T-cell (primary cell): ENCODE measurements around the gene MYF6. TPM values are rescaled to one million over a fixed set of nuclear protein-coding genes. Genes with fewer than 3 reads are reported as not detected.

ENCODE experiments used
- ATAC-seq, 4 experiments: fragments of 200-7000 bp in 3 of 4; fragments of 150-1000 bp in 1 of 4; cut with Tn5 transposase; replicated peaks in 1 of 4; 1 replicate in 3 of 4; 2 replicates in 1 of 4; pipeline ENCODE4 v1.10.0; 2021; ENCODE audit warnings: moderate library complexity in 3 of 4, mild to moderate bottlenecking in 2 of 4, moderate number of reproducible peaks in 1 of 4
- CTCF ChIA-PET, 2 donors: fragments of 300-600 bp; sonication (Branson Sonifier 250); formaldehyde crosslinking; loops; one replicate each; lab custom pipeline; 2022; ENCODE audit warnings: antibody characterized with exemption in 2 of 2; lab: Charles Lee
- POLR2A ChIA-PET, 2 donors: fragments of 300-600 bp; sonication (Branson Sonifier 250); formaldehyde crosslinking; loops; one replicate each; lab custom pipeline; 2022; ENCODE audit warnings: antibody characterized with exemption in 2 of 2; lab: Charles Lee
- DNase-seq, 35 experiments: peaks; one replicate each; pipeline versions ENCODE4 v3.0.0 to v3.0.0-alpha.2; 2013 to 2023
- H3K27ac ChIP-seq: one replicate; pipeline ENCODE4 v1.5.1; 2013; ENCODE audit warnings: low read length
- H3K27me3 ChIP-seq, 2 experiments: replicated peaks in 1 of 2; 1 replicate in 1 of 2; 2 replicates in 1 of 2; pipeline versions ENCODE4 v1.6.1 to v1.7.0; 2013; ENCODE audit warnings: low read length in 1 of 2, mixed read lengths in 1 of 2; ENCODE audit not compliant: control insufficient read depth in 2 of 2, insufficient read depth in 2 of 2; ENCODE audit errors: extremely low read depth in 1 of 2
- H3K36me3 ChIP-seq, 2 donors: 1 replicate in 1 of 2; 2 replicates in 1 of 2; pipeline versions ENCODE4 v1.6.1 to v1.7.0; 2013; ENCODE audit warnings: low read length in 1 of 2; ENCODE audit not compliant: control insufficient read depth in 2 of 2, insufficient read depth in 1 of 2; ENCODE audit errors: extremely low read depth in 1 of 2
- H3K4me1 ChIP-seq, 2 experiments: 1 replicate in 1 of 2; 2 replicates in 1 of 2; pipeline versions ENCODE4 v1.6.1 to v1.7.0; 2013; ENCODE audit warnings: low read length in 2 of 2, mixed read lengths in 1 of 2; ENCODE audit not compliant: insufficient read depth in 2 of 2, control insufficient read depth in 1 of 2; ENCODE audit errors: extremely low read depth in 1 of 2
- H3K4me3 ChIP-seq, 2 donors: 1 replicate in 1 of 2; 2 replicates in 1 of 2; pipeline versions ENCODE4 v1.5.1 to v1.7.0; 2013; ENCODE audit warnings: mild to moderate bottlenecking in 2 of 2, low read length in 1 of 2, moderate library complexity in 1 of 2; ENCODE audit not compliant: control insufficient read depth in 1 of 2; ENCODE audit errors: extremely low read depth in 1 of 2
- H3K9me3 ChIP-seq: 2 replicates; pipeline ENCODE4 v1.7.0; 2013
- H3K27ac Mint-ChIP-seq, 2 donors: one replicate each; pipeline ENCODE4 v1.8.0; 2020 to 2021; ENCODE audit warnings: mild to moderate bottlenecking in 2 of 2, mixed read lengths in 2 of 2
- H3K27me3 Mint-ChIP-seq, 2 donors: one replicate each; pipeline ENCODE4 v1.8.0; 2021 to 2022; ENCODE audit warnings: mixed read lengths in 2 of 2
- H3K36me3 Mint-ChIP-seq: one replicate; pipeline ENCODE4 v1.8.0; 2021; ENCODE audit warnings: mixed read lengths
- H3K4me1 Mint-ChIP-seq, 3 donors: one replicate each; pipeline ENCODE4 v1.8.0; 2020 to 2022; ENCODE audit warnings: mixed read lengths in 3 of 3, mild to moderate bottlenecking in 1 of 3
- H3K4me3 Mint-ChIP-seq, 3 donors: one replicate each; pipeline ENCODE4 v1.8.0; 2020 to 2022; ENCODE audit warnings: mild to moderate bottlenecking in 3 of 3, mixed read lengths in 3 of 3, moderate library complexity in 3 of 3
- H3K9me3 Mint-ChIP-seq, 3 donors: one replicate each; pipeline ENCODE4 v1.8.0; 2020 to 2022; ENCODE audit warnings: mixed read lengths in 3 of 3
- WGBS: methylation state at CpG from one replicate; pipeline ENCODE4 v1.1.5; 2013; ENCODE audit warnings: missing lambda C conversion rate; ENCODE audit not compliant: insufficient coverage; 5-methylcytosine and 5-hydroxymethylcytosine counted together
- total RNA-seq, 35 experiments: library from RNA in 6 of 35; stranded (reverse) in 6 of 35; fragments of 120-200 nt in 1 of 35; gene quantifications; one replicate each; pipeline versions ENCODE4 v1.2.1 to v1.2.4 and lab custom pipeline; 2013 to 2026

The MYF6 gene
- total RNA-seq, 5 donors from 2014 or later (not counting 1 experiment from before 2014, with no cell fraction given): not detected

- POLR2A ChIA-PET: no interaction called here
- no peak for ATAC-seq
Measured at GRCh38 chr12:80745851-80746505, 38.5 kb downstream of the MYF6 start.

GRCh38 chr12:80747800-80748199, 40.4 kb downstream of the MYF6 start:
- peaks cover 0 to 2% of the 10 kb centered on the region in 2 experiments for H3K27me3 ChIP-seq
- WGBS: no CpG with 5 or more reads among the region's 2 CpGs
- H3K9me3 Mint-ChIP-seq: peaks cover 0 to 7% (median 0%) of the 10 kb centered on the region in 3 donors
- no peaks in the 10 kb centered on the region for H3K4me1 Mint-ChIP-seq
- H3K4me3 ChIP-seq: no peak overlapping the region
- no peak overlapping the region for H3K27ac ChIP-seq
- POLR2A ChIA-PET: no interaction called here
- H3K36me3 ChIP-seq: no peaks in the 10 kb centered on the region
- ATAC-seq (no peak), DNase-seq (no peak)
- no peaks in the 10 kb centered on the region for H3K4me1 ChIP-seq
- no peaks in the 10 kb centered on the region for H3K27me3 Mint-ChIP-seq
- CTCF ChIA-PET: no interaction called here
- H3K36me3 Mint-ChIP-seq: no peaks in the 10 kb centered on the region
- no peaks in the 10 kb centered on the region for H3K9me3 ChIP-seq
- no peak overlapping the region for H3K27ac Mint-ChIP-seq
- H3K4me3 Mint-ChIP-seq: no peak overlapping the region

More at GRCh38 chr12:80745851-80746505, 38.5 kb downstream of the MYF6 start:
- CTCF ChIA-PET: no interaction called here
- H3K27ac ChIP-seq: no peak overlapping the region
- H3K4me1 ChIP-seq: no peaks in the 10 kb centered on the region
- no peaks in the 10 kb centered on the region for H3K36me3 Mint-ChIP-seq
- no peak overlapping the region for H3K4me3 ChIP-seq
- no peak overlapping the region for H3K4me3 Mint-ChIP-seq
- H3K9me3 ChIP-seq: no peaks in the 10 kb centered on the region
- no peaks in the 10 kb centered on the region for H3K27me3 Mint-ChIP-seq
- H3K36me3 ChIP-seq: no peaks in the 10 kb centered on the region
- H3K27me3 ChIP-seq: peaks cover 0 to 2% of the 10 kb centered on the region in 2 experiments
- peaks cover 0 to 7% (median 0%) of the 10 kb centered on the region in 3 donors for H3K9me3 Mint-ChIP-seq
- DNase-seq: no peak
- no peak overlapping the region for H3K27ac Mint-ChIP-seq
- H3K4me1 Mint-ChIP-seq: no peaks in the 10 kb centered on the region
- 57% methylated on average over 3 of the region's 6 CpGs for WGBS

DNA sequence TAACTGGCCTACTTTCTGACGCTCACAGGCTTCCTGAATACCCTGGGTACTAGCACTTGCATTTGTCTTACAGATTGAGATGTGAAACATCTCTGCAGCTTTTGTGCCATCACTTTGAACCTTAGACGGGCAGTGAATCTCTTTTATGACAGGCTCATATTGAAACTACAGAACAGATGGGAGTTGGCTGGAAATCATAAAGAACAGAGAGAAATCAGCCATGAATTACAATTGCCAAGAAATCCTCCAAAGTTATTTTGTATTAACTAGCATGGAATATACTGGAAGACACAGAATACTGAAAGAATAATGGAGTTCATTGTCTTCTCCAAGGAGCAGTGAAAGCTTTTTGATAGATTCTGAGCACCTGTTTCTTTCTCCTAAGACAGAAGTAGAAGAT, 42.0 kb downstream of the MYF6 start:
- H3K9me3 Mint-ChIP-seq: peaks cover 0 to 11% (median 5%) of the 10 kb centered on the region in 3 donors
- no peak for DNase-seq
- Histone ChIP-seq H3K9me3 (no peaks in the 10 kb centered on the region), H3K27ac (no peak overlapping the region), H3K27me3 (peaks cover 0 to 2% of the 10 kb centered on the region in 2 experiments), H3K4me3 (no peak overlapping the region), H3K36me3 (no peaks in the 10 kb centered on the region), H3K4me1 (no peaks in the 10 kb centered on the region)
- no peaks in the 10 kb centered on the region for H3K4me1 Mint-ChIP-seq
- ChIA-PET POLR2A (no interaction called here), CTCF (interaction anchor here in 1 of 2 donors (0.6 kb wide), 1 partner anchor 26 kb away, joined by 4 read pairs; no protein-coding TSS in a partner anchor)
- H3K4me3 Mint-ChIP-seq: no peak overlapping the region
- ATAC-seq: no peak
- no peaks in the 10 kb centered on the region for H3K27me3 Mint-ChIP-seq
- 71% methylated on average over 1 of the region's 2 CpGs for WGBS
- no peaks in the 10 kb centered on the region for H3K36me3 Mint-ChIP-seq
- no peak overlapping the region for H3K27ac Mint-ChIP-seq

DNA sequence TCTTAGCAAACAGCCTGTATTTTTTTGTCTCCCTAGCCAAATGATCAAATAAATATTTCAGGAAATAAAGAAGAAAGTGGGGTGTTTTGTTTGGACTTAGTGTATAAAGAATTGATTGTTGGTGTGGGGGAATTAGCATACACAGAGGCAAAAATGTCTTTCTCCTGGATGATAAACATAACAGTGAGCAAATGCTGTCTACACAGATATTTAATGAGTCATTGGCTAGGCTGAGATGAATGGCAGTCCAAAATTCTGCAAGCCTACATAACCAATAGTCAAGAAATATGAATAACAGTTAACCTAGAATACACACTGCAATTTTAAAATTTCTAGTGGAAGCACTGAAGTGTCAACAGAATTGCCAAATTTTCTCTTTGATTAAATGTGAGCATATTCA, 45.0 kb downstream of the MYF6 start:
- H3K36me3 Mint-ChIP-seq: no peaks in the 10 kb centered on the region
- H3K4me3 Mint-ChIP-seq: no peak overlapping the region
- Histone ChIP-seq H3K36me3 (no peaks in the 10 kb centered on the region), H3K27me3 (no peaks in the 10 kb centered on the region), H3K4me3 (no peak overlapping the region), H3K27ac (no peak overlapping the region), H3K9me3 (no peaks in the 10 kb centered on the region), H3K4me1 (no peaks in the 10 kb centered on the region)
- H3K9me3 Mint-ChIP-seq: peaks cover 4 to 18% (median 6%) of the 10 kb centered on the region in 3 donors
- H3K27ac Mint-ChIP-seq: no peak overlapping the region
- ChIA-PET POLR2A (no interaction called here), CTCF (no interaction called here)
- DNase-seq (no peak), ATAC-seq (no peak)
- H3K27me3 Mint-ChIP-seq: no peaks in the 10 kb centered on the region
- H3K4me1 Mint-ChIP-seq: no peaks in the 10 kb centered on the region

DNA sequence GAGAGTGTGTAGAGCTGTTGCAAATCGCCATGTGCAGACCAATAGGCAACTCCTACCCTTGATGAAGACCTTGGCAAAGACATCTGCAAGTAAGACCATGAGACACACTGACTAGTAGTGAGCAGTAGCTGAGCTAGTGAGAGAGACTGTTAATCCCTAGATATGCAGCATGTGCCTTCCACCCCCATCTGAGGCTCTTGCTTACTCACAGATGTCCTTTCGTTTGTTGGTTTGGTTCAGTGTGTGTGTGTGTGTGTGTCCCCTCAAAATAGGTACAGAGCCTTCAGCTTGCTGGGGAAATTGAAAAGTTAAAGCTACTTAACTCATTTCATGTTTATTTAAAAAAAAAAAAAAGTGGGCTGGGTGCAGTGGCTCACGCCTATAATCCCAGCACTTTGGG, 46.8 kb downstream of the MYF6 start:
- no CpG with 5 or more reads among the region's 3 CpGs for WGBS
- H3K4me3 Mint-ChIP-seq: no peak overlapping the region
- no peaks in the 10 kb centered on the region for H3K4me1 Mint-ChIP-seq
- Histone ChIP-seq H3K27me3 (no peaks in the 10 kb centered on the region), H3K4me3 (no peak overlapping the region), H3K27ac (no peak overlapping the region), H3K9me3 (no peaks in the 10 kb centered on the region), H3K4me1 (no peaks in the 10 kb centered on the region), H3K36me3 (no peaks in the 10 kb centered on the region)
- no peak overlapping the region for H3K27ac Mint-ChIP-seq
- H3K27me3 Mint-ChIP-seq: no peaks in the 10 kb centered on the region
- ChIA-PET POLR2A (no interaction called here), CTCF (no interaction called here)
- DNase-seq (no peak), ATAC-seq (no peak)
- peaks cover 4 to 18% (median 6%) of the 10 kb centered on the region in 3 donors for H3K9me3 Mint-ChIP-seq
- no peaks in the 10 kb centered on the region for H3K36me3 Mint-ChIP-seq

GRCh38 chr12:80756875-80757274, 49.4 kb downstream of the MYF6 start:
- no peaks in the 10 kb centered on the region for H3K4me1 ChIP-seq
- H3K4me1 Mint-ChIP-seq: no peaks in the 10 kb centered on the region
- WGBS: no CpG with 5 or more reads among the region's 1 CpG
- H3K27me3 ChIP-seq: no peaks in the 10 kb centered on the region
- DNase-seq (no peak), ATAC-seq (no peak)
- no peaks in the 10 kb centered on the region for H3K27me3 Mint-ChIP-seq
- H3K9me3 ChIP-seq: no peaks in the 10 kb centered on the region
- CTCF ChIA-PET: no interaction called here
- POLR2A ChIA-PET: no interaction called here
- H3K36me3 Mint-ChIP-seq: no peaks in the 10 kb centered on the region
- no peak overlapping the region for H3K27ac ChIP-seq
- no peak overlapping the region for H3K4me3 Mint-ChIP-seq
- peaks cover 4 to 18% (median 6%) of the 10 kb centered on the region in 3 donors for H3K9me3 Mint-ChIP-seq
- no peak overlapping the region for H3K27ac Mint-ChIP-seq
- H3K4me3 ChIP-seq: no peak overlapping the region
- H3K36me3 ChIP-seq: no peaks in the 10 kb centered on the region
